ENCODE results near the gene HSPA4. TPM values are rescaled to one million over a fixed set of nuclear protein-coding genes. Genes with fewer than 3 reads are reported as not detected.

Gene HSPA4
- total RNA-seq, 1 experiment from 2014 or later, result 115 TPM

Other genes starting within 250 kb of the HSPA4 start
- gene SOWAHA, start 238.7 kb upstream of the HSPA4 start, total RNA-seq (2014; rRNA removed; shearing (Covaris generic)), result 0.10 and 0.32 TPM in 2 replicates
- gene SHROOM1, start 221.4 kb upstream of the HSPA4 start, total RNA-seq (2014; rRNA removed; shearing (Covaris generic)), result 7.3 and 10.3 TPM in 2 replicates
- gene GDF9, start 185.5 kb upstream of the HSPA4 start, total RNA-seq (2014; rRNA removed; shearing (Covaris generic)), result not detected in 2 replicates
- 231 and 270 TPM in 2 replicates for gene UQCRQ, start 185.4 kb upstream of the HSPA4 start, total RNA-seq (2014; rRNA removed; shearing (Covaris generic))
- gene LEAP2, start 178.3 kb upstream of the HSPA4 start, total RNA-seq (2014; rRNA removed; shearing (Covaris generic)), result 0.25 TPM in 1 of 2 replicates, not detected in the other
- 31.8 and 39.2 TPM in 2 replicates for gene AFF4, start 88.4 kb upstream of the HSPA4 start, total RNA-seq (2014; rRNA removed; shearing (Covaris generic))
- gene ZCCHC10, start 25.5 kb upstream of the HSPA4 start, total RNA-seq (2014; rRNA removed; shearing (Covaris generic)), result 45.1 and 46.4 TPM in 2 replicates